ENCODE measurements around the gene PLPP3. TPM values are rescaled to one million over a fixed set of nuclear protein-coding genes. Genes with fewer than 3 reads are reported as not detected.

PLPP3 gene
- total RNA-seq, 2 experiments from 2014 or later, result not detected

DNA sequence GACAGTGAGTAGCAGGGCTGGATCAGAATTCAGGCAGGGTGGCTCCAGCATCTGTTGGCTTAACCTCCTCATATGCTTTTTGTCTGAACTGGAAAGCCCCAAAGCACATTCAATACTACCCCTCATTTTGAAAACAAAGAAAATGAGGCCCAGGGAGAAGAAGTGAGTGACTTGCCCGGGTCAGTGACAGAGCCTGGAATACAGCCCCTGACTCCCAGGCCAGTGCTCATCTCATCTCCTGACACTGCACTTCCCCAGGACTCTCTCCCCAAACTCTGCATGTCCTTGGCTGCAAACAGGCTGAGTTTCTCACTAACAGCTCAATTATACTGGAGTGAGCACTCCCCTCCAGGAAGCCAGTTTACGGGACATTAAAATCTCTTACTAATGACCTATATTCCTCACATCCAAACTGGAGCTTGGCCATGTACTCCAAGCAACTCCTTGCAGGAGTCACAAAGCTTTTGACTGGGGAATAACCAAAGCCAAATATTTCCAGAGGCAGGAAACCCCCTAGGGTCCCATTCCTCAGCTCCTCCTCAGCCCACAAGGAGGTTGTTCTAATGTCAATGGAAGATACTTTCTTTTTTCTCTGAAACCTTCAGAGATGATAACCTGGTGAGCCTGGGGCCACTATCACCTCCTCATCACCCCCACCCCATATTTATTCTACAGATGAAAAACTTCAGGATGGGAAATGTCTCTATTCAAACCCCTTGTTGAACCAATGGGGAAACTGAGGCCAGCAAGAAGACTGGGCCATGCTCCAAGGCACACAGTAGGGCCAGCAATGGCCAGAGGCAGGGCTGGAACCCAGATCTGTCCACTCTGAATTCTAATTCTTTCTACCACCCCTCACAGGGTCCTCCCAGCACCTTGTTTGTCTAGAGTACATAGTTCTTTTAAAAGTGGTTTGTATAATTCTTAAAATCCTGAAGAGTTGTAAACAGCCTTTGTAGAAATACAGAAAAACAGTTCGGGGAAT, 127.0 kb downstream of the PLPP3 start:
- Mint-ChIP-seq H3K27ac (no peak overlapping the region), H3K27me3 (no peaks in the 10 kb centered on the region), H3K36me3 (ENCODE audit: low read depth) (no peaks in the 10 kb centered on the region), H3K9me3 (no peaks in the 10 kb centered on the region), H3K4me1 (ENCODE audit: low read depth) (no peaks in the 10 kb centered on the region), H3K4me3 (no peak overlapping the region)
- no peak overlapping the region for H3K4me3 ChIP-seq (ENCODE audit: low read length)
- ChIA-PET POLR2A (no interaction called here), CTCF (no interaction called here)
- ATAC-seq (ENCODE audit: poor library complexity), result no peak
- no peak overlapping the region for H3K27ac ChIP-seq (ENCODE audit: low read depth in 1 of 2, low read length in 2 of 2)
- TF ChIP-seq, protein P1, sequence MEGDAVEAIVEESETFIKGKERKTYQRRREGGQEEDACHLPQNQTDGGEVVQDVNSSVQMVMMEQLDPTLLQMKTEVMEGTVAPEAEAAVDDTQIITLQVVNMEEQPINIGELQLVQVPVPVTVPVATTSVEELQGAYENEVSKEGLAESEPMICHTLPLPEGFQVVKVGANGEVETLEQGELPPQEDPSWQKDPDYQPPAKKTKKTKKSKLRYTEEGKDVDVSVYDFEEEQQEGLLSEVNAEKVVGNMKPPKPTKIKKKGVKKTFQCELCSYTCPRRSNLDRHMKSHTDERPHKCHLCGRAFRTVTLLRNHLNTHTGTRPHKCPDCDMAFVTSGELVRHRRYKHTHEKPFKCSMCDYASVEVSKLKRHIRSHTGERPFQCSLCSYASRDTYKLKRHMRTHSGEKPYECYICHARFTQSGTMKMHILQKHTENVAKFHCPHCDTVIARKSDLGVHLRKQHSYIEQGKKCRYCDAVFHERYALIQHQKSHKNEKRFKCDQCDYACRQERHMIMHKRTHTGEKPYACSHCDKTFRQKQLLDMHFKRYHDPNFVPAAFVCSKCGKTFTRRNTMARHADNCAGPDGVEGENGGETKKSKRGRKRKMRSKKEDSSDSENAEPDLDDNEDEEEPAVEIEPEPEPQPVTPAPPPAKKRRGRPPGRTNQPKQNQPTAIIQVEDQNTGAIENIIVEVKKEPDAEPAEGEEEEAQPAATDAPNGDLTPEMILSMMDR (IDR thresholded peaks at IDR 0.05), result no peak
- H3K9me3 ChIP-seq (ENCODE audit: control insufficient read depth in 1 of 2, insufficient read depth in 1 of 2, low read length in 2 of 2), result no peaks in the 10 kb centered on the region
- intact Hi-C loops (cut with DNase I, micrococcal nuclease), result no loop called here
- H3K27me3 ChIP-seq (ENCODE audit: control insufficient read depth in 1 of 2, insufficient read depth in 2 of 2, low read length in 2 of 2), result peaks cover 0 to 4% of the 10 kb centered on the region in 2 experiments
- no peaks in the 10 kb centered on the region for H3K36me3 ChIP-seq (ENCODE audit: insufficient read depth, low read length)
- DNase-seq, result no peak
- no peaks in the 10 kb centered on the region for H3K4me1 ChIP-seq (ENCODE audit: insufficient read depth, low read length)

DNA sequence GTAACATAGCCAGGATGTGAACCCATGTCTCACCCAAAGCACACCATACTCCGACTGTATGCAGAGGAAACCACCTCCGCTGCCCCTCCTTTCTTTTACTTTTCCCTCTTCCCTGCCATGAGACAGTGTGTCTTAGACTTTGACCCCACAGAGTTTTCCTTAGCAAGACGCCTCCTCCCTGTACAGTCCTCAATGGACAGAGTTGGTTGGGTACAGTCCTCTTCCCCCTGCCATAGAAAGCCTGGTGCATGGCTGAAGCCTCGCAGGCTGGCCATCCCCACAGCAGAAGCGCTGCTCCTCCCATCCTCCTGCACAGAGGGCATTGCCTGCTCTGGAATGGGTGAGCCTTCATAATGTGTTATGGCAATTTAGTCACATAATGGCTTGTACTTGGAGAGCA, 127.9 kb downstream of the PLPP3 start:
- Histone ChIP-seq H3K9me3 (ENCODE audit: control insufficient read depth in 1 of 2, insufficient read depth in 1 of 2, low read length in 2 of 2) (no peaks in the 10 kb centered on the region), H3K4me1 (ENCODE audit: insufficient read depth, low read length) (no peaks in the 10 kb centered on the region), H3K4me3 (ENCODE audit: low read length) (no peak overlapping the region), H3K27me3 (ENCODE audit: control insufficient read depth in 1 of 2, insufficient read depth in 2 of 2, low read length in 2 of 2) (peaks cover 0 to 4% of the 10 kb centered on the region in 2 experiments), H3K27ac (ENCODE audit: low read depth in 1 of 2, low read length in 2 of 2) (no peak overlapping the region), H3K36me3 (ENCODE audit: insufficient read depth, low read length) (no peaks in the 10 kb centered on the region)
- Mint-ChIP-seq H3K27ac (no peak overlapping the region), H3K36me3 (ENCODE audit: low read depth) (no peaks in the 10 kb centered on the region), H3K9me3 (no peaks in the 10 kb centered on the region), H3K27me3 (no peaks in the 10 kb centered on the region), H3K4me1 (ENCODE audit: low read depth) (no peaks in the 10 kb centered on the region), H3K4me3 (no peak overlapping the region)
- DNase-seq (no peak), ATAC-seq (ENCODE audit: poor library complexity) (no peak)
- CTCF ChIA-PET, result no interaction called here
- intact Hi-C loops (cut with DNase I, micrococcal nuclease), result no loop called here
- TF ChIP-seq, protein P1 (IDR thresholded peaks at IDR 0.05), result no peak
- POLR2A ChIA-PET, result no interaction called here

DNA sequence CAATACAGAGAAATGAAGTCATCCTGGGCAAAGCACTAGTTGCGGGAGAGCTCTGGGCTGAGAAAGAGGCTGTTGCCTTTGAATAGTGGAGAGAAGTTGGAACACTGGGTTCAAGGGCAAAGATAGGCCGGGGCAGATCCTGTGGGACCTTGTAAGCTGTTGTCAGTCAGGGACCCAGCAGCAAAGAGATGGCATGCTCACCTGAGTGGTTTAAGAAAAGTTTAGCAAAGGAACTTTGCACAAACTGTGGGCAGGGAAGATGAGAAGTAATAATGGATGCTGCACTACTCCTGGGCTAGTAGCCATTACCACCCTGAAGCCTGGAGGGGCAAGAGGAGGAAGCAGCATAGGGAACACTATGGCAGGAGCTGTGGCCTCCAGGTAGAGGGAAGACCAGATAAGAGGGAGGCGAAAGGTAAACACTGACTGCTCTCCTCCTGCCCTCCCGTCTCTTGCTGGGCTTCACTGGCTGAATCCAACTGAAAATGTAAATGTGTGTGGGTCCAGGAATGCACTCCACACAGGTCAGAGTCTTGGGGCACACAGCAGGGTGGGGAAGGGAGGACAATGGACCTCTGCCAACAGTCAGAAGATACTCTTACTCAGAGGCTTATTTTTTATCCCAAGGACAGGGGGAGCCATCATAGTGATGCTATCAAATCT, 129.2 kb downstream of the PLPP3 start:
- Histone ChIP-seq H3K9me3 (ENCODE audit: control insufficient read depth in 1 of 2, insufficient read depth in 1 of 2, low read length in 2 of 2) (no peaks in the 10 kb centered on the region), H3K27ac (ENCODE audit: low read depth in 1 of 2, low read length in 2 of 2) (no peak overlapping the region), H3K36me3 (ENCODE audit: insufficient read depth, low read length) (no peaks in the 10 kb centered on the region), H3K4me3 (ENCODE audit: low read length) (no peak overlapping the region), H3K27me3 (ENCODE audit: control insufficient read depth in 1 of 2, insufficient read depth in 2 of 2, low read length in 2 of 2) (peaks cover 0 to 4% of the 10 kb centered on the region in 2 experiments), H3K4me1 (ENCODE audit: insufficient read depth, low read length) (no peaks in the 10 kb centered on the region)
- Mint-ChIP-seq H3K9me3 (no peaks in the 10 kb centered on the region), H3K36me3 (ENCODE audit: low read depth) (no peaks in the 10 kb centered on the region), H3K4me3 (no peak overlapping the region), H3K27ac (no peak overlapping the region), H3K27me3 (peaks cover 5% of the 10 kb centered on the region), H3K4me1 (ENCODE audit: low read depth) (no peaks in the 10 kb centered on the region)
- no peak for DNase-seq
- no peak for ATAC-seq (ENCODE audit: poor library complexity)
- intact Hi-C loops (cut with DNase I, micrococcal nuclease), result no loop called here
- ChIA-PET CTCF (no interaction called here), POLR2A (no interaction called here)
- TF ChIP-seq, protein P1 (IDR thresholded peaks at IDR 0.05), result no peak
